CD4-positive, alpha-beta T cell treated with Interleukin-17A for 1 hour (primary cell): ENCODE data around the gene ICE2.

Experiments used
- DNase-seq: peaks from one replicate; pipeline ENCODE4 v3.0.0-alpha.2; 2020

Gene ICE2, protein sequence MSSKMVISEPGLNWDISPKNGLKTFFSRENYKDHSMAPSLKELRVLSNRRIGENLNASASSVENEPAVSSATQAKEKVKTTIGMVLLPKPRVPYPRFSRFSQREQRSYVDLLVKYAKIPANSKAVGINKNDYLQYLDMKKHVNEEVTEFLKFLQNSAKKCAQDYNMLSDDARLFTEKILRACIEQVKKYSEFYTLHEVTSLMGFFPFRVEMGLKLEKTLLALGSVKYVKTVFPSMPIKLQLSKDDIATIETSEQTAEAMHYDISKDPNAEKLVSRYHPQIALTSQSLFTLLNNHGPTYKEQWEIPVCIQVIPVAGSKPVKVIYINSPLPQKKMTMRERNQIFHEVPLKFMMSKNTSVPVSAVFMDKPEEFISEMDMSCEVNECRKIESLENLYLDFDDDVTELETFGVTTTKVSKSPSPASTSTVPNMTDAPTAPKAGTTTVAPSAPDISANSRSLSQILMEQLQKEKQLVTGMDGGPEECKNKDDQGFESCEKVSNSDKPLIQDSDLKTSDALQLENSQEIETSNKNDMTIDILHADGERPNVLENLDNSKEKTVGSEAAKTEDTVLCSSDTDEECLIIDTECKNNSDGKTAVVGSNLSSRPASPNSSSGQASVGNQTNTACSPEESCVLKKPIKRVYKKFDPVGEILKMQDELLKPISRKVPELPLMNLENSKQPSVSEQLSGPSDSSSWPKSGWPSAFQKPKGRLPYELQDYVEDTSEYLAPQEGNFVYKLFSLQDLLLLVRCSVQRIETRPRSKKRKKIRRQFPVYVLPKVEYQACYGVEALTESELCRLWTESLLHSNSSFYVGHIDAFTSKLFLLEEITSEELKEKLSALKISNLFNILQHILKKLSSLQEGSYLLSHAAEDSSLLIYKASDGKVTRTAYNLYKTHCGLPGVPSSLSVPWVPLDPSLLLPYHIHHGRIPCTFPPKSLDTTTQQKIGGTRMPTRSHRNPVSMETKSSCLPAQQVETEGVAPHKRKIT

DNA sequence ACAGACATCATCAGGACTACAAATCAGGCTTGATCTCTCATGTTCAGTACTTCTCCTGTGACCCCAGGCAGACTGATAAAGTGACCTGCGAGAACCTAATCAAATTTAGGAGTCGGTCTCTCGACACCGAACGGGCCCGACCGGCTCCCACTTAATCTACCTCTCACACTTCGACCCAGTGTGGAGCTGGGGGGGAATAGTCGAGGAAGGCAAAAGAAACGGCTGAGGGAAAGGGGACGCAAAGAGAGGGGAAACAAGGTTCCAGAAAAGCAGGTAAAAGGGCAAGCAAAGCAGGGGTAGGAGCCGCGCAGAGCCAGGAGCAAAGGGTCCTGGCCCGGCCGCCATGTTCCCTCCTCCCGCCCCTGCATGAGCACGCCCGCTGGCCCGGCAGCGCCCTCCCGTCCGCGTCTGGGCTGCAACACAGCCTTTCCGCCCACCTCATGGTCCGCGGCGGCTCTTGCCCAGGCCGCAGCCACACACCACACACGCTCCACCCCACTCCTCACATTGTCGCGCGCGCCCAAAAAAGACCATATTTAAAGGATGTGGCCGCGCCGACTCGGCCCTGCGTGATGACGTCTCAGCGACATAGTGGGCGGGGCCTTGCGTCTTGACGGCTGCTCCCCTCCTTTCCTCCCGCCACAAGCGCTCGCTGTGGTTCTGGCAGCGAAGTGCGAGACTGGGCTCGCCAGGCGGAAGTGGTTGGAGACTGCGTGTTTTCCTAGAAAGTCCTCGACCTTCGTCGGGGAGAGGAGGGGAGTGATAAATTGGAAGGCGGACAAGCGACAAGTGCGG lies at the start of gene ICE2:
ICE2 (minus strand) TSS at position 577 of the 795 bp plus-strand sequence. CDS start 1,165 bp downstream, outside the sequence.
- DNase-seq, result peak; percentile 96

DNA sequence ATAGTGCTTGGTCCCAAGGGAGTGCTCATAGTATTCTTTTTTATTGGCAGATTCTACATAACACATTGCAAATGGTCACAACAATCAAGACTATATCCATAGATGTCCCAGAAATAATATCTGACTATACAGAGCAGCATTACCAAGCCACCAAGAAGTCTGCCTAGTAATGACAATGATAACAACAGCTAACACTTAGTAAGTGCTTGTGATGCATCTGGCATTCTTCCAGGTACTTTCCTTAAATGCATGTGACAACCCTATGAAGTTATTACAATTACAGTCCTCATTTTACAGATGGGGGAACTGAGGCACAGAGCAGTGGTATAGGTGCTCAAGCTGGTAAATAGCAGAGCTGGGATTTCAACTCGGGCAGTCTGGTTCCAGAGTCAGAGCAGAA lies 49.6 kb upstream of the ICE2 start:
- peak; percentile 77 for DNase-seq

DNA sequence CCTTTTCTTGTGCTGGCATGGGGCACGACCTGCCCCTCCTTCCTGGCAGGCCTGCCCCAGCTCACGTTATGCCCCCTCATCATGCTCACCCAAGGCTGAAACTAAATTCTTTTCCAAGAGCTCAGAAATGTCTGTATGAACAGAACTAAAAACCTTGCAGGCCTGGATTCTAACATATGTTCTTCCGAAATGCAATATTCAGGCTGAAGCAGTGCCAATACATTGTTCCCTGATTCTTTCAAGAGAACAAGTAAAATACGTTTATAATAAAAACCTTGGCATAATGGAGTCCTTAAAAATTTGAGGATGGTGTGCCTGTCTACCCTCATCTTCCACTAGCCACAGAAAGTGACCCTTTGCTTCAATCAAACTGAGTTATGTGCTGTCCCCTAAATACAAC lies 48.5 kb upstream of the ICE2 start:
- DNase-seq, result no peak

DNA sequence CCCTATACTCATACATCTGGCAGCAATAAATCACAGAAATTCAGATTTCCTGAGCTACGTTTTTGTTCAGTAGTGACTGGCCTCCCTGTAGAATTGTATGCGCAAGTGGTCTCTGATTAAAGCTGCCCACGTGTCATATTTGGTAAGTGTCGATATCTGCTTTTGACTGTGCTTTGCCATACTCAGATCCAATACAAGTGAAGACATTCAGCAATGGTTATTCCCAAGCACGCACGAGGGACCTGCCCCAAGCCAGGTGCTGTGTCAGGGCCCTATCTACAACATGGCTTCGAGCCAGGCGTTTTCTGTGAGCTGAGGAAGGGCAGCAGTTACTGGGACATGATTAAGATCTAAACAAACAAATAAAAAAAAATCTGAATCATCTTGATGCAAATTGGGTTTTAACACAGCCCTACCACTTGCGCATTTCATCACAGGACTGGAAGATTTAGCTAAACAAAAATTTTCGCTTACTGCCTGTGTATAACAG lies 47.2 kb upstream of the ICE2 start:
- DNase-seq, result peak; percentile 44

DNA sequence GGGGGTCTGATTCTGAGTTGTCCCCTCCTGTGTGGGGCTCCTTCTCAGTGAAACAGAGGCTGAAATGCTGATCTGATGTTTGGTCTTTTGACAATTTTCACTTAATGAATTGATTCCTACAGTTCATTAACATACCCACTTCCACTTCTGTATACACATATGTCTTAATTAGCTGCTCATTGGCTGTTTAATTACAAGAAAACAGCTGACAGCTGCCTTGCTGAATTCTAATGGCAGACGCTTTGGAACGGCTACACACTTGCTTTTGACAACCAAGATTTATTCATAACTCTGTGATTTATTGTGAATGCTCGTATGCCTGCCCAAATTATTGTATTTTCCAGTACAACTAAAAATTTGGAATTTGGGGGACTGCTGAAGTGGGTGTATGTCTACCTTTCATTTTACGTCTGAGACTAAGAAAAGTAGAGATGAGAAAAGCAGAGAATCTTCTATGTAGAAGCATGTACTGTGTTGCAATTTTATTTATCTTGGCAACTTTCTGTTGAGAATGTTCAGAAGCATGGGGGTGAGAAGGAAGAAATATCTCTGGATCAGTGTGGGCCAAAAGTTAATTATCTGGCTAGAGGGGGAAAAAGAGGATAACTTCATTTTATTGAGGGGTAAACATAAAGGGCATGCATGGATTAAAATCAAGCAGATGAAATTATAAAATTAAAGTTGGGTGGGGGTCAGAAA lies 46.5 kb upstream of the ICE2 start:
- DNase-seq, result no peak

DNA sequence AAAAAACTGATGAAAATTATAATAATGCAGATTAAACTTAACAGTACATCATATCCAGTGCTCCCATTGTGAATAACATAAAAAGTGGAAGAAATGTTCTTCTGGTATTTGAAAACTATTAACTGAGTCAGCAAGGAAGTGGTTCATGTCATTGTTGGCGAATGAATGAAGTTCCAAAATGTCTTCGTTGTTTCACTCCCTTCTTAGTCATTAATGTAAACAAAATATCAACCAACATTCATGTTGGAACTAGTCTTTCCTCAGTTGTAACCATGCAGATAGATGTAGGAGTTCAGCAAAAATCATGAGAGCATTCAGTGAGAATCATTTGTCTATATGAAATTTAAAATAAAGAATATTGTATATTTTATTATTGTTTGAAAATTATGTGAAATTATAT lies 44.1 kb upstream of the ICE2 start:
- no peak for DNase-seq

DNA sequence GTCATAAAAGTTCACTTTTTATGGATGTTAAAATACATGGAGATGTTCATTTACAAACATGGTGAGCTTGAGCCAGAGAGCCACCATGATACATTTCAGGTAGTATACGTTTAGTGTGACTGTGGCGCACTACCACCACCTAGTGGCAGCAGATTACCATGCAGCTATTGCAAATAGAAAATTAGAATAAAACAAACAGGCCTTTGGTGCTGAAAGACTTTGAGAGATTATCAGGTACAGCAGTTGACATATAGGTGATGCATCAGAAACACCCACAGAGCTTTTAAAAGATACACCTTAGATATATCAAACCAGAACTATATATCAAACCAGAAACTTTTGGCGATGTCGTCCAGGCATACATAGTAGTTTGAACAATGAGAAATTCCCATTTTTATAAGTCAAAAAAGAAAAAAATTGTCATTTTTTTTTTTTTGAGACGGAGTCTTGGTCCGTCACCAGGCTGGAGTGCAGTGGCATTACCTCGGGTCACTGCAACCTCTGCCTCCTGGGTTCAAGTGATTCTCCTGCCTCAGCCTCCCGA lies 42.0 kb upstream of the ICE2 start:
- peak; percentile 86 for DNase-seq

DNA sequence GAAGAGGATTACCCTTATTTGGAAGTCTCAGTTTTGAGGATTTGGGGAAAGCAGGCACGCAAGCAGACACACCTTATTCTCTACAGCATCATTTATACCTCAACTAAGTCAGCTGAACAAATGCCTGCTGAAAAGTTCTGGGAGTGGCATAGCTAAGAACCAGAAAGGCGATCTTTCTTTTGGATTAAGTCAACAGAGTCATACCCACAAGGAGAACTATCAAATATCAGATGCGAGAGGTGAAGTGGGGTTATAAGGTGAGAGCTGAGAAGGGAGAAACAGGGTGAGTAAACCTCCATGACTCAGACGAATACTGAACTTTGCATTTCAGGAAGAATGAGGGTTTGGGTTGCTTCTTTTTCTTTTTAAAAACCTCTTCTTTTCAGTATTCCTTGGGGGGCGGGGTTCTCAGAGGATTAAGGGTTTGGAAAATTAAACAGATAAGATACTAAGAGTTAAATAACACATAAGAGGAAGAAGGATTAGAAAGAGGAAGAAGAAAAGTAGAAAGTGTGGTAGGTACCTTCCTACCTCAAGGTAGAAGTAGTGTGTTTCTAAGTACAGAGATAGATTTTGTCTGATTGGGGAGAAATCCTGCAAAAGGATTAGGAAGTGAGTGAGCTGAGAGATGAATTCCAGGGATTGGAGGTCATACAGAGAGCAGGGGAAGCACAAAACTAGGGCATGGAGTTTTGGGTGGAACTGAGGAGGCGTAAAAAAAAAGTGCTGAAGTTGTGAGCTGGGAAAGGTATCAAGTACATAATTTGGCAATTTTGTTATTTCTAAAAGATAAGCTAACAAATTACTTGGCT lies 41.3 kb upstream of the ICE2 start:
- no peak for DNase-seq

DNA sequence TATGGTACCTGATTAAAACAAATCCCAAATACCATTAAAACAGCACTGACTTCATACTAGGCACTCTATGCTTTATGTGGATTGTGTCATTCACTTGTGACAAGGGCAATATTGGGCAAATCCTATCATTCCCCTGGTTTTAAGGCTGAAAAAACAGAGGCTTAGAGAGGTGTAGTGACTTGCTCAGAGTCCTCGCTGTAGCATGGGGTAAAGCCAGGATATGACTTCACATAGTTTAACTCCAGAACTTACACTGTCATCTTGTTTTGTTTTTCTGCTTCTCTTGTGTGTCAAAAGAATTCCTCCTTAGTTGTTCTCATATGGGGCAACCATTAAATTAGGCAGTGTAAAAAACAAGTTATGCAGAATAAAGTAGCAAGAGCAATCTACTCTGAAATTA lies 40.3 kb upstream of the ICE2 start:
- DNase-seq, result no peak

DNA sequence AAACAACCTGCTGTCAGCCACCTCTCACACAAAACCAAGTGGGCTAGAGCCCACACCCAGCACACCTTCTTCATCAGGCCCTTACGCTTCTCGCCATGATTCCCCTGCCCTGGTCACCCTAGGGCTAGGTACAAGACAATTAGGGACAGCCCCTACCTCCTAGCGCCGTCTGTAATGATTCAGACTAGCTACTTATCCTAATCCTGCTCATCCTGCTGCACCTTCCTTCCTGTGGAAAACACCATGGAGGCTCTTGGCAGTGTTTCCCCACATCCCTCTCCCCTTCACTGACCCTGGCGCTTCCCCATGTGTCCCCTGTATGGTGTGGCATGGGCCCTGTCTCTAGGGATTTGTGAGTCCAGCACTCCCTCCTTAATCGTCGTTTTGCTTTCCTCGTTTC lies 39.6 kb upstream of the ICE2 start:
- no peak for DNase-seq

DNA sequence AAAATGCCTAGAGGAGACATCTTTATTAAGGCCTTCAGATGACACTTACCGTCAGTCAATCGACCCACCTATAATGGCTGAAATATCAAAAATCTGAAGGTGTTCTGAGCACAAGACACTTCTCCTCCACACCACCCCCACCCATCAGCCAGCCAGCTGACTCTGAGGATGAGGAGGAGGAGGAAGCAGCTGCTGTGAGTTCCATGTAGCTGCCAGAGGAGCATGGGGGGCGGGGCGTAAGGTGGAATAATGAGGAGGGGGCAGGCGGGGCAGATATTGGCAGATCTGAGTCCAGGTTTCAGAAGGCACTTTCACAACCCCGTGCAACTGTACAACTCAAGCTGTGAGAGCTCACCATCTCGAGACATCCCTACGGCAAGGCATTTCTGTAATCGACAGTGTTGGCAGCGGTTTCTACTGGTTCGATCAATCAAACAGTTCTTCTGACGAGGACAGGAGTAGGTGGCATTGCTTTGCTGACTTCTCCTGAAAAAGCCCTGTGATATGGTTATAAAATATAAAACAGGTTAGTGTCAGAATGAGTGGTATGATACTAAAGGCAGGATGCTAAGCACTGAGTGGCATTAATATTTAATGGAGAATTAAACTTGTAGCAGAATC lies 35.4 kb upstream of the ICE2 start:
- no peak for DNase-seq

DNA sequence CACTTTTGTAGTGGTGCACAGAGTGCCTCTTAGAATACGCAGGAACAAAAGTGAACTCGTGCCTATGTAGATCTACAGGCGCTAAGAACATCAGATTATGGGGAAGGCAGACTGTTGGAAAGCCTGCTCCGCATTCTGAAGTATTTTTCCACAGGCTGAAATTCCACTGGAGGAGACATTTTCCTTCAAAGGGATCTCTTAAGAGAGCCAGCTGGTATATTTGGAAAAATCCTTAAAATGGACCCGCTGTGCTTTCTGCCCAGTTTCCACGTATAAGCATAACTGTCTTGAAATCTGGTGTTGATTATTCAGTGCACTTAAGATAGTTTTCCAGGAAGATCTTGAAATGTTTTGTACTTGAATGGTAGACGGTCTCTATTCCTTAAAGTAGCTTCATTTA lies 34.7 kb upstream of the ICE2 start:
- DNase-seq, result no peak

DNA sequence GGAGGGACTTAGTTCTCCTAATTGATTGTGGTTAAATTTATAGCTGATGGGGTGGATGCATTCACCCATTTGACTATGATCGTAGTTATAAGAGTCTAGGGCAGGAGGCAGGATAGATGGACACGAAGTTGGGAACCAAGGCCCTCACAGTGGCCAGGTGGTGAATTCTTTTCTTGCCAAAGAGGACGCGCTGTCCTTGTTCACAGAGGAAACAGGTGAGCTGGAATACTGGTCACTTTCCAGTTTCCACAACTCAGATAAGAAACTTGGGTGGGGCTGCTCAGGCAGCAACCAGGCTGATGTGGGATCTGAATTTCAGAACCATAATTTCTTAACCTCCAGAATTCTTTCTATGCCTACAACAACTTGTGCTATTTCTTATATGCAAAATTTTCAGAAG lies 34.0 kb upstream of the ICE2 start:
- no peak for DNase-seq

DNA sequence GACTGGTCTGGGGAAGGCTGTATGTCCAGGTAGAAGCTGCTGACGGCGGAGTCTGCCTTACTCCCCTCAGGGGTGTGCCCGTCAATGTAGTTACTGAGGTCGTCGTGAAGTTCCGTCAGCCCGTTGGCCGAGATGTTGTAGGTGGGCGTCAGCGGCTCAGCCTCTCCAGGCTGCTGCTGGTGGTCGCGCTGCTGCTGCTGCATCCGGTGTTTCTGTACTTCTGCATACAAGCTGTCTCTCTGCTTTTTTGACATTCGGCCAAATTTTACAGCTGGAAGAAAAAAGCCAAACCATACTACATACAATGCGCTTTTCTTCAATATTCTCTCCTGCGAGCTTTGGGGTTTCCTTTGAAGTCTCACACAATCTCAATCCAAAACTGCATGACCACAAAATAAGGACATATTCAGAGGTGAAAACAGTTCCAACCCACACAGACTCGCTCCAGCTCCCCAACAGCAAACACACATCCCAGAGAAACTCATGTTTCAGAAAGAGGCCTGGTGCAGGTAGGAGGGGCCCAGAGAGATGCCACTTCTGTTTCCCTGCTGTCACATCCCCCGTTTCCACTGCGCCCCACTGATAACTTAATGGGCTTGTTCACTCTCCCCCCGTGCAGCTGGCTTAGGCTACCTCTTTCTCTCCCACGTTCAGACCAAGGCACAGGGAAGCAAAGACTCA lies 32.5 kb upstream of the ICE2 start:
- no peak for DNase-seq

DNA sequence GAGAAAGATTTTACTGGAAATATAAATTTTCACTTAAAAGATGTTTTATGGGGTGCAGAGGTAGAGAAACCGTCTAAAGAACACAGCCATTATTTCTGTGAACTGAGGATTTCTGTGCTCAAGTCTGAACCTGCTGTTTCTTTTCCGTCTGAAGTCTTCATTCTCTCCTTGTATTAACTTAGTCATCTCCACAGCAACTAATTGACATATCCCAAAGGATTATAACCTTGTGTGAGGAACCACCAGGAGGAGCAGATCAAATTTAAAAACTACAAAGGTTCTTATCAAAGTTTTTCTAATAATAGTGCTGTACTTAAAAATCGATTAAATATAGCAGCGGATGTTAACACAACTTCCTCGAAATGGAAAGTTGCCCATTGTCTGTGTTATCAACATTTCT lies 31.1 kb upstream of the ICE2 start:
- DNase-seq, result no peak

DNA sequence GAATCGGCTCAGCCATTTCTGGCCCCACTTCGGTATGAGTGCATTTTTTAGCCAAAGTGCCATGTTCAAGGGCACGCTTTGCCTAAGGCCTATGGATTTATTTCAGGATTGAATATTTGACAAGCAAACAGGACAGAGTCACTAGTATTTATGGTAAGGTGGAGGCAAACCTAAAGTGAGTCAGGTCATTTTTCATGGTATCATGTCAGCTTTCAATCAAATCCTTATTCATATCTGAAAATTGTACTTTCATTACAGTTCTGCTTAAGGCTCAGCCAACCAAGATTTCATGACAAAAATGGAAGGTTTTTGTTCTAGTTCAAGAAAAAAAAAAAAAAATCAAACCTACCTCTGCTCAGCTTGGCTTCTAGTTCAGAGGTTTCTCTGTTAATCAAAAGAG lies 30.5 kb upstream of the ICE2 start:
- no peak for DNase-seq

DNA sequence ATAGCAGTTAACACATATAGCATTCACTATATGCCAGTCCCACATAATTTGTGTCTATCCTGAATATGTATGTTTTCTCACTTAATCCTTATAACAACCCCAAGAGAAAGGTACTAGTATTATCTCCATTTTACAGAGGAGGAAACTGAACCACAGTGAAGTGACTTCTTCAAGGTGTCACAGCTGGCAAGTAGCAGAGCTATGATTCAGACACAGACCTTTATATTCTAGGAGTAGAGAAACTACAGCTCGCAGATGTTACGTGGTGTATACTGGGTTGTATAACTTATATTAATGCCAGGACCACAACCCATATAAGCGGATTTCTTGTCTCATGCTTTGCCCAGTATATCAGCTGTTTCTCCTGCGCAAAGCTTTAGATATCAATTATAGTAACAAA lies 29.5 kb upstream of the ICE2 start:
- DNase-seq, result peak; percentile 21

DNA sequence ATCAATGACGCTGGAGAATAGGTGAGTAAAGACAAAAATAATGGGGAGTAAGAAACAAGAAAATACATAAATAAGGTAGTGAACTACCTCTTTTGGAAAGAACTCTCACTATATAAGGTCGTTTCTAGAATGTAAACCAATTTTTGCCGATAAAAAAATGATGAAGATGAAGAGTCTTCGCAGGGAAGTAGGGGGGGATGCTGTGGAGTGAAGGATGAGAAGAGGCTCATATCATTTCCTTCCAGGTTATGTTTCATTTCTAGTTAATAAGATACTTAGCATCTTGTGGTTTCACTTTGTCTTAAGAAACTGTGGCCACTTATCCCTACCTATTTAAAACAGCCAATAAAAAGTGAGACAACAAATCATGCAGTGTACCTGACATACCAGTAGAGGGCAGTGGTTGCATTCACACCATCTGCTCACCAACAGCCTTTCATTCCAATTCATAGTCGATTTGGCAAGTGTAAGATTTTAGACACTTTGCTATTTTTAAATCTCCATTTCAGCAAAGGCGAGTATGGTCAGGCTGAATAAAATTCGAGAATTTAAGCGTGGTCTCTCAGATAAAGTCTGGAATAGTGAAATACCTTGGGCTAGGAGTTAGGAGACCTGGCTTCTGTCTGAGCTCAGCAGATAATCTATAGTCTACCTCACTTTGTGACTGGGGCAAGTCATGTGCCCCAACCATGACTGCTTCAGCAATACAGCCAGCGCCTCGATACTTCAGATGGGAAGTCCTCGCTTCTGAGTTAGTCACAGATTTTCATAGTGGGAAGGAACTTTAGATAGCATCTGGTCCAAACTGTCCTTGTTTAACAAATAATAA lies 28.9 kb upstream of the ICE2 start:
- peak; percentile 88 for DNase-seq

DNA sequence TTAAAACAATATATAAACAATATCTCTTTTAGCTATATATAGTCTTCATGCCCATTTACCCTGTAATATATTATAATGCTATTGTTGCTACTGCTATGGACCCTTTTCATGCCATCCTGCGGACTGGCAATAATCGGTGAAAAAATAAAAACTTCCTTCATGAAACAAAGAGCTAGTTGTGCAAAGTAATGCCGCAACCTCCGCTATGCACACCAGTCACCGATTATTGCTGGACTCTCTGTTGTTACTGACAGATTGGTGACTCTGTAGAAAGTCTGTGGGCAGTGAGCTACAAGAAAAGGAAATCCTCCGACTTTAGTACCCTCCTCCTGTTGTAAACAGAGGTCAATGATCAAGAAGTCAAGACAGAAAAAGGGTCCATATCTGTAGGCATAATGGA lies 17.9 kb upstream of the ICE2 start:
- no peak for DNase-seq
